GM20000 (cell line): ENCODE results near the gene GPATCH4.

Experiments used
- DNase-seq: peaks from one replicate; pipeline ENCODE4 v3.0.0; 2012; ENCODE audit warnings: low spot score
- CTCF ChIP-seq: IDR thresholded peaks from 2 replicates; pipeline ENCODE4 v1.5.1; 2012; ENCODE audit warnings: mild to moderate bottlenecking, control low read depth; ENCODE audit errors: extremely low read depth, missing control alignments

Gene GPATCH4

GRCh38 chr1:156544592-156545102 is 56.6 kb downstream of the GPATCH4 start:
- no peak for DNase-seq
- no peak for TF ChIP-seq CTCF
